ENCODE data around the gene PLK4.

PLK4 gene

GRCh38 chr4:127881563-127881864 lies 821 bp downstream of the PLK4 start:
- Histone ChIP-seq H3K9me3 (replicated peaks; ENCODE audit: insufficient read depth, low read length) (no peaks in the 10 kb centered on the region), H3K36me3 (replicated peaks; ENCODE audit: insufficient read depth, low read length) (peaks cover 3% of the 10 kb centered on the region), H4K20me1 (ENCODE audit: insufficient read depth, low read length) (no peaks in the 10 kb centered on the region), H3K27me3 (replicated peaks; ENCODE audit: insufficient read depth, low read length) (no peaks in the 10 kb centered on the region), H3K4me2 (ENCODE audit: low read depth, low read length) (peak overlapping the region; percentile 73), H2AFZ (ENCODE audit: low read length) (peak overlapping the region; percentile 91), H3K4me1 (ENCODE audit: low read length) (0 out of 2 replicates have a peak, but pooled peaks cover 6% of the 10 kb centered on the region), H3F3A (ENCODE audit: insufficient read depth, low read length) (peaks cover 4% of the 10 kb centered on the region; the same call in 1 of the 2 replicates), H3K9me2 (replicated peaks; ENCODE audit: insufficient read depth, low read length) (no peaks in the 10 kb centered on the region), H3K79me2 (ENCODE audit: low read length) (peaks cover 48% of the 10 kb centered on the region), H3K27ac (ENCODE audit: low read length) (peak overlapping the region; percentile 81; the same call in 1 of the 2 replicates), H3K9ac (ENCODE audit: low read length) (peak overlapping the region; percentile 95), H3K4me3 (ENCODE audit: low read length) (peak overlapping the region; percentile 95)
- no peak for TF ChIP-seq EZH2phosphoT487 (IDR thresholded peaks at IDR 0.05; ENCODE audit: low read length)
- no peak for TF ChIP-seq CTCF (IDR thresholded peaks at IDR 0.05; ENCODE audit: low read length)
- TF ChIP-seq EZH2 (optimal IDR thresholded peaks at IDR 0.05; ENCODE audit: low read depth, low read length): no peak
- DNase-seq: no peak

- peaks cover 13% of the 10 kb centered on the region for H3K36me3 ChIP-seq (replicated peaks; ENCODE audit: insufficient read depth, low read length)
- H4K20me1 ChIP-seq (ENCODE audit: insufficient read depth, low read length): no peaks in the 10 kb centered on the region
- H3K79me2 ChIP-seq (ENCODE audit: low read length): peaks cover 38% of the 10 kb centered on the region
- no peak overlapping the region for H3K27ac ChIP-seq (ENCODE audit: low read length)
- H3K4me1 ChIP-seq (ENCODE audit: low read length): no peaks in the 10 kb centered on the region
- H3F3A ChIP-seq (ENCODE audit: insufficient read depth, low read length): no peaks in the 10 kb centered on the region; the same call in 1 of the 2 replicates
- H3K27me3 ChIP-seq (replicated peaks; ENCODE audit: insufficient read depth, low read length): no peaks in the 10 kb centered on the region
- no peak for DNase-seq
- H3K9me2 ChIP-seq (replicated peaks; ENCODE audit: insufficient read depth, low read length): no peaks in the 10 kb centered on the region
- no peak overlapping the region for H3K9ac ChIP-seq (ENCODE audit: low read length)
- H3K9me3 ChIP-seq (replicated peaks; ENCODE audit: insufficient read depth, low read length): no peaks in the 10 kb centered on the region
- H3K4me3 ChIP-seq (ENCODE audit: low read length): no peak overlapping the region
- no peak overlapping the region for H3K4me2 ChIP-seq (ENCODE audit: low read depth, low read length)
- TF ChIP-seq EZH2 (optimal IDR thresholded peaks at IDR 0.05; ENCODE audit: low read depth, low read length) (no peak), EZH2phosphoT487 (IDR thresholded peaks at IDR 0.05; ENCODE audit: low read length) (no peak), CTCF (IDR thresholded peaks at IDR 0.05; ENCODE audit: low read length) (no peak)
- H2AFZ ChIP-seq (ENCODE audit: low read length): no peak overlapping the region
These were observed 7.9 kb downstream of the PLK4 start for GRCh38 chr4:127888559-127888958.

GRCh38 chr4:127889903-127890302 lies 9.2 kb downstream of the PLK4 start:
- TF ChIP-seq EZH2phosphoT487 (IDR thresholded peaks at IDR 0.05; ENCODE audit: low read length) (no peak), CTCF (IDR thresholded peaks at IDR 0.05; ENCODE audit: low read length) (no peak), EZH2 (optimal IDR thresholded peaks at IDR 0.05; ENCODE audit: low read depth, low read length) (no peak)
- no peaks in the 10 kb centered on the region for H3K27me3 ChIP-seq (replicated peaks; ENCODE audit: insufficient read depth, low read length)
- H3F3A ChIP-seq (ENCODE audit: insufficient read depth, low read length): no peaks in the 10 kb centered on the region; the same call in 1 of the 2 replicates
- no peaks in the 10 kb centered on the region for H4K20me1 ChIP-seq (ENCODE audit: insufficient read depth, low read length)
- DNase-seq: no peak
- H2AFZ ChIP-seq (ENCODE audit: low read length): no peak overlapping the region
- H3K9ac ChIP-seq (ENCODE audit: low read length): no peak overlapping the region
- H3K4me1 ChIP-seq (ENCODE audit: low read length): no peaks in the 10 kb centered on the region
- no peaks in the 10 kb centered on the region for H3K9me2 ChIP-seq (replicated peaks; ENCODE audit: insufficient read depth, low read length)
- H3K4me3 ChIP-seq (ENCODE audit: low read length): no peak overlapping the region
- H3K27ac ChIP-seq (ENCODE audit: low read length): no peak overlapping the region
- peaks cover 29% of the 10 kb centered on the region for H3K79me2 ChIP-seq (ENCODE audit: low read length)
- H3K4me2 ChIP-seq (ENCODE audit: low read depth, low read length): no peak overlapping the region
- peaks cover 21% of the 10 kb centered on the region for H3K36me3 ChIP-seq (replicated peaks; ENCODE audit: insufficient read depth, low read length)
- H3K9me3 ChIP-seq (replicated peaks; ENCODE audit: insufficient read depth, low read length): no peaks in the 10 kb centered on the region

Data from MM.1S (cell line).